Activated CD4-positive, alpha-beta T cell treated with anti-CD3 and anti-CD28 coated beads, Interleukin-2, Interleukin-6, amounts not matched to agents 100 ng/mL and 50 ng/mL, durations not matched to agents 16 hours and 8 hours (primary cell): Measurements from ENCODE around the gene SDK1.

Experiments used
- DNase-seq: peaks from one replicate; pipeline ENCODE4 v3.0.0-alpha.2; 2020

SDK1 gene

DNA sequence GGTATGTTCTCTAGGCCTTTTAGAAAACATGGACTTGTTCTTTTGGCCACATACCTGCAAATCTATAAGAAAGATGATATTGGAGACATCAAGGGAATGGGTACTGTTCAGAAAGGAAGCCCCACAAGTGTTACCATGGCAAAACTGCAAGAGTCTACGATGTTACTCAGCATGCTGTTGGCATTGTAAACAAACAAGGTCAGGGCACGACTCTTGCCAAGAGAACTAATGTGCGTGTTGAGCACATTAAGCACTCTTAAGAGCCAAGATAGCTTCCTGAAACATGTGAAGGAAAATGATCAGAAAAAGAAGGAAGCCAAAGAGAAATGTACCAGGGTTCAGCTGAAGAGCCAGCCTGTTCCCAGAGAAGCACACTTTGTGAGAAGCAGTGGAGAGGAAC lies 37.1 kb downstream of the SDK1 start:
- no peak for DNase-seq

DNA sequence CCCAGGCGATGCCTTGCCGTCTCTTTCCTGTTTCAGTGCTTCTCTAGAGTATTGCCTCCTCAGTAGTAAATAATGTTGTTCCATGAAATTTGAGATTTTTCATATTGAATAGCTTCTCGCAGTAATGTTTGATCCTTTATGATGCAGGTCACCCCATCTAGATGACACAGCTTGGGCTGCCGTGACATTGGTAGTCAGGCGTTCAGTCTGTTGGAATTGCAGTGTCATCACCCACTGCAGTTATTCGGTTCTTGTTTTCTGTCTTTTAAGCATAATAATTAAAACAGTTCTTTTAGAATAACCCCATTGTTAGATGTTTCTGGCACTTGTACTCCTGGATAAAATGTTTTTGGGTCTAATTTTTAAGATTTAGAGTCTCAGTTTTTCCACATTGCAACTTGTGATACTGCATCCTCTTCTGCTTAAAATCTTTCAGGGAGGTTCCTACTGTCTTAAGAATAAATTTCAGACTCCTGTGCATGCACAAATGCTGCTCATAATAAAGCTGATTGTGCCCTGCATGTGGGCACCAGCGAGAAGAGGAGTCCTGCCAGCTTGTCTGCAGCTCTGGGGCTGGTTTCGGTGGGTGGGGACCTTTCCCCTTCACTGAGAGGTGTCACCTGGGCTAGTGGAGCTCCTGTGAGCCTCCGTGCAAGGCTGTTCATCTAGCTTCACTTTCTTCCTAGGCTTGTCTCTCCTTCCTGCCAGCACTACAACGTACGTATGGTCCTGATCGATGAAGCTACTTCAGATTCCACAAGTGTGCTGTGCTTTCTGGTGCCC lies 44.8 kb downstream of the SDK1 start:
- no peak for DNase-seq

DNA sequence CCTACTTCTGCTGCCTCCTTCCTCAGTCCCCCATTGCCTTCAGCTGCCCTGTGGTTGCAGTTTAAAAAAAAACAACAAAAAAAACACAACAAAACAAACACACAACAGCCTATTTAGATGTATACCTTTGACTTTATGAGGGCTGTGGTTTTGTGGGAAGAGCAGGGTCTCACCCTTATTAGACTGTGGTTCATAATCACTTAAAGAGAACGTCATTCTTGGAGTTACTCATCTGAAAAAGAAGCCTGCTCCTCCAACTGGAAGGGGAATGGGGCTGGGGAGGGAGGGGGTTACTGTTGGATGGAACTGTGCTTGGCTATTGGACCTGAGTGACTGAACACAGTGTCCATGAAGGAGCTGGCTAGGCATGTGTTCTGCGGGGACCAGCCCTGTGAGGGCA lies 48.1 kb downstream of the SDK1 start:
- no peak for DNase-seq

- no peak for DNase-seq
Measured at GRCh38 chr7:3356173-3356572, 55.1 kb downstream of the SDK1 start.

DNA sequence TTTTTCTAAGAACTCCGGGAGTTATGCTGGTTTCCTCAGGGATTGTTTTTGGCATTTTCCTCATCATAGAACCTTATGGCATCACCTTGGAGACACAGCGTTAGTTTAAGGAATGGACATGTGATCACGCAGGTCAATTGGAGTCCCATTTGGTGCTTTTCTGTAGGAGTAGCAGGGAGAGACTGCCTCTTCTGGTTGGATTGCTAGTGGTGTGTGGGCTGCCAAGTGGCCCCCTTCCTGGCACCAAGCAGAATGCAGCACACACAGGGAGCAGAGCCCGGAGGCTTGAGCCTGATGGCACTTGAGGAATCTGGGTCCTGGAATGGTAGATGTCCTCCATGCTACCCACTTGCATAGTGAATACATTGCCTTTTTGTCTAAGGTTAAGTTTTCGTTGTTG lies 57.9 kb downstream of the SDK1 start:
- no peak for DNase-seq

DNA sequence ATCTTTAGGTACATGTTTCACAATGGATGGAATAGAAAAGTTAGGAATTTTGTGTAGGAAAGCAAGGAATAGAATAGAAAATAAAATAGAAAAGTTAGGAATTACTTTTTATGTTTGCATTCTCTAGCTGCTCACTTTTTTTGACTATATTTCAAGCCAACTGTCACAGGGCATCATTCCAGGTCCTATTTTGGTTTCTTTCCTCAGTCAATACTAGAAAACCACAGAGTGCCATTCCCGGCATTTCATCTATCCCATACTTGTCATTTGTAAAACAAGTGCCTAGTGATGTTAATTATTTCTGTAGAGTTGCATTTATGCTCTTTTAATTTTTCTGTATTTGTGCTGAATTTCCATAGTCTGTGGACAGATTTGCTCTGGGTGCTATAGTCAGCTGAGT lies 66.2 kb downstream of the SDK1 start:
- DNase-seq = no peak

DNA sequence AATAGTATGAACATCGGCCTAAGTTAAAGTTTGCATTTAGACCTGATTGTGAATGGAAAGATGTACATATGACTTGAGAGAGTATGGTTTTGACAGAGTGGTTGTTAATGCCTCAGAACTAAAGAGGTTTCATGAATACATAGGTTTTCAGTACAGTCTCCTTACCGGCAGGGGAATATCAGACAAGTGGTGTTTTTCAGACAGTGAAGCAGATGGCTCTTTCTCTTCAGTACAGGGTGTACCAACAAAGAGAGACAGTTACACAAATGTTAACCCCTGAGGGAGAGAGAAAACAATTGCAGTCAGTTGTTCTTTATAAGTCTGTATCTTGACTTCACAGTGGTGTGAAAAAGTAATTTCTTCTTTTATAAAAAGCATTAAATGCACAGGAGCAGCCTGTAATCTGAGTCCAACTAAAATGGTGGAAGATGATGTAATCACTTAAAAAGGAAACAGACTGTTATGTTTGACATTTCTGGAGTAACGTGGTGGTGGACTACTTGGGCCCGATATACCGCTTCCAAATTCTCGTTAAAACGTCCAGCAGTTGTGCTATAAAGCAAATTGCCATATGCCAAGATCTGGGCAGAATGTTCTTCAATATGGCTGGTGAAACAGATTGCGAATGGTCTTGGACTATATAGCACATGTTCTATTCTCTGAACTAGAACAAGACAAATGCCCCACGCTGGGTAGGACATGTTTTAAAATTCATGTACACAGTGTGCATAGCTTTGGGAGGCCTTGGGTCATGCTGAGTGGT lies 69.2 kb downstream of the SDK1 start:
- DNase-seq = no peak

DNA sequence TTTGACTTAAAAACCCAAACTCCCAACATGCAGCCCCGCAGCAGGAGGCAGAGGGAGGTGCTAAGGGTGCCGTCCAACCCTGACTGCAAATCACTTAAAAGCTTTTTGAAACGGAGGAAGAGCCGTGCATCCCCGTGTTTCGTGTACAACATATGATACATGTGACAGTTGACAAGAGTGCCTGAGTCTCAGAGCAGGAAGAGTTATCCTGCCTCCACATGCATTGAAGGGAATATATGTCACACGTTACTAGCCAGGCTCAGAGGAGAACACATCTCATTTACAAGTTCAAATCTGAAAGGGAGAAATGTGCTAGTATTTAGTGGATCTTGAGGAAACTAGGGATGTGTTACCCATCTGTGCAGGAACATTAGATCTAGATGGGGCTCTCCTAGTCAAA lies 69.9 kb downstream of the SDK1 start:
- DNase-seq = no peak

- DNase-seq = no peak
Measured at GRCh38 chr7:3371601-3372000, 70.5 kb downstream of the SDK1 start.

GRCh38 chr7:3374239-3374638 lies 73.2 kb downstream of the SDK1 start:
- DNase-seq = no peak

DNA sequence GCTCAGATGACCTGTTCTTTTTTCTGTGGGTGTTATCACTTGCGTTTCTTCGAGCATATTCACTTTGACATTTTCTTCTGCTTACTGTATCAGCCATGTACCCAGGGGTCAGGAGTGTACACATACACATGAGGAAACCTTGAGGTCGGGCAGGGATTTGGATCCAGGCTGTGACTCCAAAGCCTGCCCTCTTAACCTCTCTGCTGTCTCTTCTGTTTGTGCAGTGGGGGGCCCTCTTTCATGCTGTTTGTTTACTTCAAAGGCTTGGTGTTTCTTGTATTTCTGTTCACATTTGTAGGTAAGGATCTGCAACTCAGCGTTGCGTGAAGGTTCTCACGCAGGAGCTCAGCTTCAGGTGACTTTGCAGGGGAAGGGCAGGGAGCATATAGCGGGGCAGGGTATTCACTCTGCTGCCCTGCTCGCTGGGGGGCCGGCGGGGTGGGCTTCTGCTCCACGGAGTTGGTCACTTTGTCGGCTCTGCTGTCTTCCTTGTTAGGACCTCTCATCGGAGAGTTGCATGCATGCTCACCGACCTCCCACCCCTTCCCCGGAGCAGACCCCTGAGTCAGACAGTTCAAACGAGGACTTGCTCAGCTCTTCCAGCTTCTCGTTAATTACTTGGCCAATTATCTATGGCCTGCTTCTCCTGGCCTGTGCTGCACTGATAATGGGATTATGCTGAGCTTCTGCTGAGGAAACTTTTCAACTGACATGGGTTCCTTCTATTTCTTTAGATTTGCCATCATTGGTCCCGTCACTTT lies 77.5 kb downstream of the SDK1 start:
- no peak for DNase-seq

DNA sequence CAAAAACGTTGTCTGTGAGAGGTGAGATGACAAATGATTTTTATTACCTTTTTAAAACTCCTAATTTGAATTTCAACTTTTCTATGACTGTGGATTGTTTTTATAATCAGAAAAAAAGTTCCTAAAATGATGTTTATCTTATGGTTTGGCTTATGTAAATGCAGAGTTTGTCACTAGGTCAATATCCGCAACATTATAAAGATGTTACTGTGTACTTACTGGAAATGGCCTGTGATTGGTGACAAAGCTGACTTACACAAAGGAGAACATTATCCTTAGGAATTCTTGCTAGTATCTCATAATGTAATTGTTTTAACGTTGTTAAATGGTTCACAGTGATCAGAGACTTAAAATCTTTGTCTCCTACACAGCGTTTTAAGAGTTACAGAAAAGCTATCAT lies 79.0 kb downstream of the SDK1 start:
- DNase-seq = no peak

- DNase-seq = no peak
Measured at GRCh38 chr7:3380886-3381685, 80.0 kb downstream of the SDK1 start.

DNA sequence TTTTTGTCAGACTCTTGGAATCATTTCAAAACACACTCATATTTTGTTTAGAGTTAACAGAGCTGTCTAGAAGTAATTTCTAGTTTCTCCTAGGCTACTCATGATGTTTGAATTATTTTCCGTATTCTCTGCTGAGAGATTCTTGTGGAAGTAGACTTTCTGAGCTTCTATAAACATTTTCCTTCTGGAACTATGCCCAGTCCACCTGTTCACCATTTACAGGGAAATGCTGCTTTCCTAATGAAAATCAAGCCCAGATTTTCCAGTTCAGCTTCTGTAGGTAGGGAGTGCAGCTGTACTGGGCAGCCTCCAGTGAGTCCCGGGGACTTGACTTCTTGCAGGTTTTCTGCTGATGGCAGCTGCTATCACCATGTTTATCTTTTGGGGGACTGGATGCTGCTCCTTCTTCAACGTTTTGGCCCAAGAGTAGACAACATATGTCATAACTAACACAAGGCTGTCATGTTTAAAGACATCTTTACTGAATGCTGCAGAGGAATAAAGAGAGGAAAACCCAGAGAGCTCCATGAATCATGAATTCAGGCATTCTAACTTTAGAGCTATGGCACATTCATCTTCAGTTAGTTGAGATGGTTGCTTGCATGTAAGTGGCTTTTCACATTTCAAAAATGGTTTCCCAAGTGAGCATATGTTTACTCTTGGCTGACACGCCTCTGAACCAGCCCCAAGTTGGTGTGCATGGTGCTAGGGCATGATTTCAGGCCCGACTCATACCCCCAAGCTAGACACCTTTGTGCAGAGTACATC lies 85.6 kb downstream of the SDK1 start:
- no peak for DNase-seq

GRCh38 chr7:3393862-3394261 lies 92.8 kb downstream of the SDK1 start:
- DNase-seq = no peak

DNA sequence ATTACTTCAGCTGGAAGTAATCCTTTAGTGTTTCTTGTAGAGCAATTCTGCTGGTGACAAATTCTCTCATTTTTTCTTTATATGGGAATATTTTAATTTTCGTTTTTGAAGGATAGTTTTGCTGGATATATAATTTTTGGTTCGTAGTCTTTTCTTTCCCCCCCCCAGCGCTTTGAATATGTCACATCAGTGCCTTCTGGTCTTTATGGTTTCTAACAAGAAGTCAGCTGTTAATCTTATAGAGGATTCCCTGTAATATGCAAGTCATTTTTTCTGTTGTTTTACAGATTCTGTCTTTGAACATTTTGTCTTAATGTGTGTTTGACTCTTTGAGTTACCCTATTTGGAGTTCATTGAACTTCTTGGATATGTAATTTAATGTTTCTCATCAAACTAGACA lies 96.3 kb downstream of the SDK1 start:
- DNase-seq = no peak

GRCh38 chr7:3399858-3400257 lies 98.8 kb downstream of the SDK1 start:
- no peak for DNase-seq

DNA sequence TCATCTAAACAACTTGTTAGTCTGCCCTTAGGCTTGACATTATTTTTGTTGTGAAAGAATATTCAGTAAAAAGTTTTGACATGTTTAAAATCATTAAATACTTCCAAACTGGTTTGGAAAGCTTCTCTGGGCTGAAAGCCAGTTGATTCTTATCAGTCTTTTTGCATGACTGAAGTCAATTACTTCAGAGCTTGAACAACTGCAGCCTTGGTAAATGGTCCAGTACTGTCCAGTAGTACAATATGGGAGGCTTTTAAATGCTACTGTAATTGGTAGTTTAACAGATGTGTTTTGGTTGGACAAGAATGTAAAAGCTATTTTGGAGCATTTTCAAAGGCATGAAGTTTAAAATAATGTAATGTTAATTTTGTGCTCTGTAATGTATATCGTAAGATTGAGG lies 103.4 kb downstream of the SDK1 start:
- no peak for DNase-seq

GRCh38 chr7:3408814-3409595 lies 108.0 kb downstream of the SDK1 start:
- peak; percentile 68 for DNase-seq

DNA sequence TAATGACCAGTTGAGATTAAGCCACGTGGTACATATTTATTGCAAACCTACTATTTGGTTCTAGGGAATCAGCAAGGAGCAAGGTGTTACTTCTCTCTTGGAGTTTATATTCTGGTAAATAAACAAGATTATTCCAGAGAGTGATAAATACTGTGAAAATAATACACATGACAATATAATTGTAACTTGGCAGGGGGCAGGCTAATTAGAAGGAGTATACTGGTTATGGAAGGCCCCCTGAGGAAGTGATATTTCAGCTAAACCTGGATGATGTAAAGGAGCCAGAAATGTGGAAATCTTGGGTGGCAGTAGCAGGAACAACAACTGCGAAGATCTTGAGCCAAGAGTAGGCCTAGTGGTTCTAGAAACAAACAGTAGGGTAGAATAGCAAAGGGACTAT lies 111.8 kb downstream of the SDK1 start:
- no peak for DNase-seq

GRCh38 chr7:3415861-3416312 lies 114.8 kb downstream of the SDK1 start:
- DNase-seq = no peak
